ENCODE measurements around the gene YIPF2.

YIPF2 gene

GRCh38 chr19:10908380-10908960, 20.0 kb downstream of the YIPF2 start:
- H3K9ac ChIP-seq (ENCODE audit: low read length), result no peak overlapping the region
- no peaks in the 10 kb centered on the region for H4K20me1 ChIP-seq (ENCODE audit: insufficient read depth, low read length)
- H2AFZ ChIP-seq (ENCODE audit: low read length), result no peak overlapping the region
- no peaks in the 10 kb centered on the region for H3F3A ChIP-seq (ENCODE audit: insufficient read depth, low read length)
- H3K79me2 ChIP-seq (ENCODE audit: low read length), result peaks cover 12% of the 10 kb centered on the region
- no peak for DNase-seq
- TF ChIP-seq EZH2phosphoT487 (IDR thresholded peaks at IDR 0.05; ENCODE audit: low read length) (no peak), EZH2 (optimal IDR thresholded peaks at IDR 0.05; ENCODE audit: low read depth, low read length) (no peak)
- TF ChIP-seq, protein P1, sequence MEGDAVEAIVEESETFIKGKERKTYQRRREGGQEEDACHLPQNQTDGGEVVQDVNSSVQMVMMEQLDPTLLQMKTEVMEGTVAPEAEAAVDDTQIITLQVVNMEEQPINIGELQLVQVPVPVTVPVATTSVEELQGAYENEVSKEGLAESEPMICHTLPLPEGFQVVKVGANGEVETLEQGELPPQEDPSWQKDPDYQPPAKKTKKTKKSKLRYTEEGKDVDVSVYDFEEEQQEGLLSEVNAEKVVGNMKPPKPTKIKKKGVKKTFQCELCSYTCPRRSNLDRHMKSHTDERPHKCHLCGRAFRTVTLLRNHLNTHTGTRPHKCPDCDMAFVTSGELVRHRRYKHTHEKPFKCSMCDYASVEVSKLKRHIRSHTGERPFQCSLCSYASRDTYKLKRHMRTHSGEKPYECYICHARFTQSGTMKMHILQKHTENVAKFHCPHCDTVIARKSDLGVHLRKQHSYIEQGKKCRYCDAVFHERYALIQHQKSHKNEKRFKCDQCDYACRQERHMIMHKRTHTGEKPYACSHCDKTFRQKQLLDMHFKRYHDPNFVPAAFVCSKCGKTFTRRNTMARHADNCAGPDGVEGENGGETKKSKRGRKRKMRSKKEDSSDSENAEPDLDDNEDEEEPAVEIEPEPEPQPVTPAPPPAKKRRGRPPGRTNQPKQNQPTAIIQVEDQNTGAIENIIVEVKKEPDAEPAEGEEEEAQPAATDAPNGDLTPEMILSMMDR (IDR thresholded peaks at IDR 0.05; ENCODE audit: low read length), result no peak
- no peak overlapping the region for H3K4me2 ChIP-seq (ENCODE audit: low read depth, low read length)
- no peaks in the 10 kb centered on the region for H3K9me2 ChIP-seq (replicated peaks; ENCODE audit: insufficient read depth, low read length)
- H3K27me3 ChIP-seq (replicated peaks; ENCODE audit: insufficient read depth, low read length), result no peaks in the 10 kb centered on the region
- no peaks in the 10 kb centered on the region for H3K4me1 ChIP-seq (ENCODE audit: low read length)
- no peak overlapping the region for H3K4me3 ChIP-seq (ENCODE audit: low read length)
- H3K9me3 ChIP-seq (replicated peaks; ENCODE audit: insufficient read depth, low read length), result no peaks in the 10 kb centered on the region
- no peaks in the 10 kb centered on the region for H3K36me3 ChIP-seq (replicated peaks; ENCODE audit: insufficient read depth, low read length)
- no peak overlapping the region for H3K27ac ChIP-seq (ENCODE audit: low read length)

DNA sequence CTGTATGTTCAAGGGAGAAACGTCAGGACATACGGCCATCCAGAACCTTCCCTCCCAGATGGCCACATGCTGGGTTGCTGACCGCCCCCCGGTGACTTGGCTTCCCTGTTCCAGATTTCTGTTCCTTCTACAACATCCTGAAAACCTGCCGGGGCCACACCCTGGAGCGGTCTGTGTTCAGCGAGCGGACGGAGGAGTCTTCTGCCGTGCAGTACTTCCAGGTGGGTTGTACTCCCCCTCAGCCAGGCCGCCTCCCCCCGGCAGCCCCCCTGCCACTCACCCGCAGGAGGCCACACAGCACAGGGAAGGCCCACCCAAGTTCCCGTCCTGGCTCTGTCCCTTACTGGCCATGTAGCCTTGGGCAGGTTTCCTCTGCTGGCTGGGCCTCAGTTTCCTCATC, 20.5 kb downstream of the YIPF2 start:
- DNase-seq, result no peak
- Histone ChIP-seq H3K4me1 (ENCODE audit: low read length) (no peaks in the 10 kb centered on the region), H3F3A (ENCODE audit: insufficient read depth, low read length) (no peaks in the 10 kb centered on the region), H3K9me3 (replicated peaks; ENCODE audit: insufficient read depth, low read length) (no peaks in the 10 kb centered on the region), H3K4me3 (ENCODE audit: low read length) (no peak overlapping the region), H3K79me2 (ENCODE audit: low read length) (peaks cover 17% of the 10 kb centered on the region), H3K4me2 (ENCODE audit: low read depth, low read length) (no peak overlapping the region), H4K20me1 (ENCODE audit: insufficient read depth, low read length) (no peaks in the 10 kb centered on the region), H3K27ac (ENCODE audit: low read length) (no peak overlapping the region), H2AFZ (ENCODE audit: low read length) (no peak overlapping the region), H3K9ac (ENCODE audit: low read length) (no peak overlapping the region), H3K36me3 (replicated peaks; ENCODE audit: insufficient read depth, low read length) (no peaks in the 10 kb centered on the region), H3K27me3 (replicated peaks; ENCODE audit: insufficient read depth, low read length) (no peaks in the 10 kb centered on the region), H3K9me2 (replicated peaks; ENCODE audit: insufficient read depth, low read length) (no peaks in the 10 kb centered on the region)
- TF ChIP-seq EZH2 (optimal IDR thresholded peaks at IDR 0.05; ENCODE audit: low read depth, low read length) (no peak), EZH2phosphoT487 (IDR thresholded peaks at IDR 0.05; ENCODE audit: low read length) (no peak)
- TF ChIP-seq, protein P1 (IDR thresholded peaks at IDR 0.05; ENCODE audit: low read length), result no peak

GRCh38 chr19:10899151-10899653, 29.2 kb downstream of the YIPF2 start:
- Histone ChIP-seq H4K20me1 (ENCODE audit: insufficient read depth, low read length) (no peaks in the 10 kb centered on the region), H3F3A (ENCODE audit: insufficient read depth, low read length) (no peaks in the 10 kb centered on the region), H3K9me3 (replicated peaks; ENCODE audit: insufficient read depth, low read length) (no peaks in the 10 kb centered on the region), H3K27me3 (replicated peaks; ENCODE audit: insufficient read depth, low read length) (no peaks in the 10 kb centered on the region), H2AFZ (ENCODE audit: low read length) (no peak overlapping the region), H3K4me2 (ENCODE audit: low read depth, low read length) (no peak overlapping the region), H3K4me1 (ENCODE audit: low read length) (no peaks in the 10 kb centered on the region), H3K9ac (ENCODE audit: low read length) (no peak overlapping the region), H3K27ac (ENCODE audit: low read length) (no peak overlapping the region), H3K79me2 (ENCODE audit: low read length) (peaks cover 61% of the 10 kb centered on the region), H3K4me3 (ENCODE audit: low read length) (no peak overlapping the region), H3K36me3 (replicated peaks; ENCODE audit: insufficient read depth, low read length) (no peaks in the 10 kb centered on the region), H3K9me2 (replicated peaks; ENCODE audit: insufficient read depth, low read length) (no peaks in the 10 kb centered on the region)
- TF ChIP-seq EZH2phosphoT487 (IDR thresholded peaks at IDR 0.05; ENCODE audit: low read length) (no peak), EZH2 (optimal IDR thresholded peaks at IDR 0.05; ENCODE audit: low read depth, low read length) (no peak)
- TF ChIP-seq, protein P1 (IDR thresholded peaks at IDR 0.05; ENCODE audit: low read length), result no peak
- no peak for DNase-seq
